Midbrain (tissue), 1 donor: ENCODE results near the gene RGL3.
"Not testable (repeated sequence)": the region's sequence is repeated elsewhere in the genome, so short reads cannot be mapped to it uniquely, and the experiment has no call there.

Experiments used
- DNase-seq: peaks from one replicate; lab custom pipeline; 2025; lab: John Stamatoyannopoulos, UW

The RGL3 gene

DNA sequence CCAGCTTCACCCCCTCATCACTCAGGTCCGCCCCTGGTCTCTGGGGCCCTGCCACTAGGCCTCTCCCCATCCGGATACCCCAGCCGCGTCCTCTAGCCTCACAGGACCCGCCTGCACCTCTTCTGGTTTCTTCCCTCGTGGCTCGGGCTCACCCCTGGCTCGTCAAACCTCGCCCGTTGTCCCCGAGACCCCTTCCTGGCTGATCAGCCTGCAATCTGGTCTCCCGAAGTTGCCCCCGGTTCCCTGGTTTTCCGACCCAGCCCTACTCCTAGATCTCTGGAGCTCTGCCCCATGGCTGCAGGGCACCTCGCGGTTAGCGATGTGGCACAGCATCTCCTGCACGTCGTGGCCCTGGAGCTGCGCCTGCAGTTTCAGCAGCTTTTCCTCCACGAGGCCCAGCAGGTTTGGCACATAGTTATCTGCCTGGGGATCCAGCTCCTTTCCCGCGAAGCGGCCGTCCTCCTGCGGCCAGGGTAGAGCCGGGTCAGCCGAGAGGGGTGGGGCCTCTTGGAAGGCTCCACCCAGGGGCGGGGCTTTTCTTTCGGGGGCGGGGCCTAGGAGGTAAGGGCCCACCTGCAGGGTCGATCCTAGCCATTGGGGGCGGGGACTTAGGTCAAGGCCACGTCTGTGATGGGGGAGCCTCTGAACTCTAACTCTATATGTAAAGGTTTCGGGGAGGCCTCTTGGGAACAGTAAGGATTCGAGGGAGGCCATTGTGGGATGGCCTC is 2.4 kb upstream of the RGL3 start:
- no peak for DNase-seq

- peak; percentile 17 for DNase-seq
Observed at GRCh38 chr19:11420429-11421370, 1.6 kb upstream of the RGL3 start.

GRCh38 chr19:11418094-11418548 is 993 bp downstream of the RGL3 start:
- DNase-seq = no peak

DNA sequence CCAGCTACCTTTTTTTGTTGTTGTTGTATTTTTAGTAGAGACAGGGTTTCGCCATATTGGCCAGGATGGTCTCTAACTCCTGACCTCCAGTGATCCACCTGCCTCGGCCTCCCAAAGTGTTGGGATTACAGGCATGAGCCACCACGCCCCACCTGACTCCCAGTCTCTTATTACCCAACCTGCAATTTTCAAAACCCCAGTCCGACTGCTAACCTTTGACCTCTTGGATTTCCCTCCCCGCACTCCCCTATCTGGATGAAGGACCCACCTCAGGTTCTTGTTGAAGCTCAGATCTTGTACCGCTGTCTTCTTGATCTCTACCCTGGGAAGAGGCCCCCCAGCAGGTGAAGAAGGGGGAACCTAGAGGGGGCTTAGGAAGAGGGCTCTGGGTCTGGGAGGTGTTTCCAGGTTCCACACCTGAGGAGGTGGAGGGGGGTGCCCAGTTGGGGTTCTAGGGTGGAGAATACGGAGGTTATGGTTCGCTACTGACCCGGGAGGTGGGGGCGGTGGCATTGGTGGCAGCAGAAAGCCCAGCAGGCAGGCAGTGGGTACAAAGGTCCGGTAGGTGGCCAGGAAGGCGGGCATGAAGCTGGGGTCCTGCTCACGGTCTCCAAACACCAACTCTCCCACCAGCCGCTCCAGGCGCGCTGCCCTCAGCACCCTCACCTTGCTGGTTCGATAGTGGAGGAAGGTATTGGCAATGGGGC is 2.6 kb downstream of the RGL3 start:
- DNase-seq = no peak

GRCh38 chr19:11414544-11414943 is 4.6 kb downstream of the RGL3 start:
- DNase-seq = no peak

DNA sequence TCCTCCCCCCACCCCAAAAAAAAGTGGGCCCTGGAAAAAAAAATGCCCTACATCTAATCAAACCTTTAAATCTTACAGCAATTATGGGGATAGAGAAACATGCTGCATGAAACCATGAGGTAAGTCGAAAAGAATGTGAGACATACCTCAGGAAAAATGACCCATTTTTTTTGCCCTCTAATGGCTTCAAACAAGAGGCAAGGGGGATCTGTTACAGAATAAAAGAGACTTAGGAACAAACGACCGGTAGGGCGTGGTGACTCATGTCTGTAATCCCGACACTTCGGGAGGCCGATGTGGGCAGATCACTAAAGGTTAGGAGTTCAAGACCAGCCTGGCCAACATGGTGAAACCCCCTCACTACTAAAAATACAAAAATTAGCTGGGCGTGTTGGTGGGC is 8.4 kb downstream of the RGL3 start:
- DNase-seq = no peak

- DNase-seq = no peak
Observed at GRCh38 chr19:11408591-11408990, 10.5 kb downstream of the RGL3 start.

DNA sequence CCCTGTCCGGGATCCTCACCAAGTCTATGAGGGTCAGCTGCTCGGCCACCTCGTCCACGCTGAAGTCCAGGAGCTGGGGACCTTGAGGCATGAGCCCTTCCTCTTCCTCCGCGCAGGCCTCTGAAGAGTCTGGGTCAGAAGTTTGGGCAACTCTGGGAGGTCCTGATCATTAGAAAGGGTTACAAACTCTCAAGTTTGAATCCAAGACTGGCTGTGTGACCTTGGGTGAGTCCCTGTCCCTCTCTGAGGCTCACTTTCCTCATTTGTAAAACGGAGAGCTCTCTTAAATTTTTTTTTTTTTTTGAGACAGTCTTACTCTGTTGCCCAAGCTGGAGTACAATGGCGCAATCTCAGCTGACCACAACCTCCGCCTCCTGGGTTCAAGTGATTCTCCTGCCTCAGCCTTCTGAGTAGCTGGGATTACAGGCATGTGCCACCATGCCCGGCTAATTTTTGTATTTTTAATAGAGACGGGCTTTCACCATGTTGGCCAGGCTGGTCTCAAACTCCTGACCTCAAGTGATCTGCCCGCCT is 12.3 kb downstream of the RGL3 start:
- DNase-seq = not testable (repeated sequence)

DNA sequence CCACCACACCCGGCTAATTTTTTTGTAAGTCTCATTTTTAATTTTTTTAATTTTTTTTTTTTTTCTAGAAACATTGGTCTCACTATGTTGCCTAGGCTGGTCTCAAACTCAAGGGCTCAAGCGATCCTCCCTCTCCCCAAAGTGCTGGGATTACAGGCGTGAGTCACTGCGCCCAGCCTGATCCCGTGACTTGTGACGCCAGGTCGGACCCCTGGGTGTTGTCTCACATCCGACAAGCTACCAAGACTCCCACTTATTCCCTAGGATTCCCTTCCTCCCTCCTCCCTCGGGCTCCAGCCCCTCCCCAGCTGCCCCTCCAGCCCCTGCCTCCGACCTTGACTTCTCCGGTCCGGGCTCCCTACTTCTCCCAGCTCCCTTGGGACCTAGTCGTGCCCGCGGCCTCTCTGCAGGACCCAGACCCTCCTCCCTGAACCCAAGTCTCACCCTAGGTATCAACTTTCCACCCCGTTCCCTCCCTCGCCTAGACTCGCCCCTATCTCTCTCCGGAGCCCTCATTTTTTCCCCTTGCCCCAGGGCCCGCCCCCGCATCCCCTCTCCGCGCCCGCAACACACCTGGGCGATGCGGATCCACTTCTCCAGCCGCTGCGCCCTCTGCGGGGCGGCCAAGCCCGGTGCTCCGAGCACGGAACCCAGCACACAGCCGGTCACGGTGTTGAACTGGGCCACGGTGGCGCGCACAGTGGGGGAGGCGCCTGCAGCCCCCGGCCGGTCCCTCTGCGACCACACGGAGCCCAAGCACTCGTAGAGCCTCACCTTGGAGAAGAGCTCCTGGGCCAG is 13.1 kb downstream of the RGL3 start:
- no peak for DNase-seq

DNA sequence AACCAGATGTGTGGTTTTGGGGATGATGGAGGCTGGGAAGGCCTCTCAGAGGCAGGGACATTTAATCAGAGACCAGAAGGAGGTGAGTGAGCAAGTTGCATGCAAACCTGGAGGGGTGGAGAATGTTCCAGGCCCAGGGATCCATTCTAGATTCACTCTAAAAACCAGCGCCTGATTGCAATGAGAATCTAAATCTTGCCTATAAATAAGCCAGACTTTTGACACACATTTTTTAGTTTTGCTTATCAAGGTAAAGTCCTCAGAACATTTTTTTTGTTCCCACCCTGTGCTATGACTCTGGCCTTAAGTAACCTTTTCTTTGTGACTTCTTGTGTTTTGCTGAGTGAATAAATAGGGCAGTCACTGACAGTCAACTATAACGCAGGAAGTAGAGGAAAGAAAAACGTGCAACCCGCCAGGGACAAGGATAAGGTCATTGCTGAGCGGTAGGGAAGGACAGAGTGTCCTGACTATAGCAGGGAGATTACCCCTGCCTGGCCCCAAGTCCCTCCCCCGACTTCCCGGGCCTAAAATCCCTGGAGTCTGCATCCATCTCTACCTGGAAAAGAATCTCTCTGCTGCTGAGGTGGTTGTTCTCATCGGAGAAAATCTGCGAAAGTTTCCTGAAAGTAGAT is 14.4 kb downstream of the RGL3 start:
- DNase-seq = no peak

- DNase-seq = no peak
Observed at GRCh38 chr19:11401808-11402543, 17.1 kb downstream of the RGL3 start.

GRCh38 chr19:11400798-11401197 is 18.3 kb downstream of the RGL3 start:
- no peak for DNase-seq

DNA sequence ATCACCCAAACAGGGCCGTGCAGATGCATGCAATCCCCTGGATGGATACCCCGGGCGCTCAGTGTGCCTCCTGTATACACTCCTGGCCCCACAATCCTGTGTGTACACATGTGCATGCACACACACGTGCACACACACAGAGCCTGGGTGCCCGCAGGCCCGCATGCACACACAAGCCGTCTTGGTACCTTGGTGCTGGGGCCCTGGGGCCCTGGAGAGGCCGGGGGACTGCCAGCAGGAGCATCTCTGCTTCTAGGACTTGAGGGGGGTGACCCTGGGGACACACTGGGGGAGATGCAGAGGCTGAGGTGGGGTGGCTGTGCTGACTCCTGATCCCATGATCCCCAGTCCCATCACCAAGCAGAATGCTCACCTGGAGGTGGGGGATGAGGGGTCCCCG is 19.4 kb downstream of the RGL3 start:
- DNase-seq = no peak

GRCh38 chr19:11397089-11397610 is 22.0 kb downstream of the RGL3 start:
- no peak for DNase-seq

GRCh38 chr19:11390933-11391680 is 28.0 kb downstream of the RGL3 start:
- no peak for DNase-seq

DNA sequence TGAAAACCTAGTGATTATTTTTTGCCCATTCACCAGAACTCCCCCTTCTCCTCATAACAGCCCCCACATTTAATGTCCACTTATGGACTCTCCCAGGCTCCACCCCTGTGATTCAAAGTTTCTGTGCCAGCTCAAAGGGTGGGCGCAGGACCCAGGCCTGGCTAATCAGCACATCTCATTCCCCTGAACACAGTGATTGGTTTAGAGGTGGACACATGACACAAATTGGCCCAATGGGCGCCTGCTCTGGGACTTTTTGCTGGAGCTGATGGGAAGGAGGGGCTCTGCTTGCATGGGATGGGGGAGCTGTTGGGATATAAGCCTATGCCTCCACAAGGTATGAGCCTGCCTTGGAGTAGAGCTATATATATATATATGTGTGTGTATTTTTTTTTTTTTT is 28.8 kb downstream of the RGL3 start:
- DNase-seq = no peak

- no peak for DNase-seq
Observed at GRCh38 chr19:11387162-11388034, 31.7 kb downstream of the RGL3 start.

DNA sequence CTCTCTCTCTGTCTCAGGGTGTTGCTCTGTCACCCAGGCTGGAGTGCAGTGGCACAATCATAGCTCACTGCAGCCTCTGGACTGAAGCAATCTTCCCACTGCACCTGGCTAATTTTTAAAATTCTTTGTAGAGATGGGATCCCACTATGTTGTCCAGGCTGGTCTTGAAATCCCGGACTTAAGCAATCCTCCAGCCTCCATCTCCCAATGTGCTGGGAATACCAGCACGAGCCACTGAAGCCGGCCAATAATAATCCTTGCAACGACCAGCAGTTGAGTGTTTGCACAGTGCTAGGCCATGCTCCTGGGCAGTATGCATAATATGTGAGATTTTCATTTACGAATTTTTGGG is 34.4 kb downstream of the RGL3 start:
- no peak for DNase-seq
